Upper lobe of left lung (tissue), 4 donors: Measurements from ENCODE around the gene GALNS.

Experiments used
- EP300 ChIP-seq, 4 donors: sonication (generic); formaldehyde crosslinking; IDR thresholded peaks; one replicate each; pipeline ENCODE4 v1.5.1; 2017; ENCODE audit warnings: antibody characterized with exemption in 4 of 4, control low read depth in 2 of 4
- POLR2A ChIP-seq, 4 donors: fragments of 450-650 bp; IDR thresholded peaks; one replicate each; pipeline ENCODE4 v1.5.1; 2016 to 2017; ENCODE audit warnings: antibody characterized with exemption in 4 of 4, mild to moderate bottlenecking in 2 of 4
- POLR2AphosphoS5 ChIP-seq, 2 donors: sonication (generic); formaldehyde crosslinking; IDR thresholded peaks; one replicate each; pipeline ENCODE4 v1.5.1; 2017; ENCODE audit warnings: antibody characterized with exemption in 2 of 2
- TF ChIP-seq, protein P1 (sequence below), 6 experiments: fragments of 450-650 bp in 4 of 6; fragments of 200-600 bp in 2 of 6; sonication (generic) in 2 of 6; IDR thresholded peaks; one replicate each; pipeline ENCODE4 v1.5.1; 2016 to 2019; ENCODE audit warnings: antibody characterized with exemption in 6 of 6

DNA sequence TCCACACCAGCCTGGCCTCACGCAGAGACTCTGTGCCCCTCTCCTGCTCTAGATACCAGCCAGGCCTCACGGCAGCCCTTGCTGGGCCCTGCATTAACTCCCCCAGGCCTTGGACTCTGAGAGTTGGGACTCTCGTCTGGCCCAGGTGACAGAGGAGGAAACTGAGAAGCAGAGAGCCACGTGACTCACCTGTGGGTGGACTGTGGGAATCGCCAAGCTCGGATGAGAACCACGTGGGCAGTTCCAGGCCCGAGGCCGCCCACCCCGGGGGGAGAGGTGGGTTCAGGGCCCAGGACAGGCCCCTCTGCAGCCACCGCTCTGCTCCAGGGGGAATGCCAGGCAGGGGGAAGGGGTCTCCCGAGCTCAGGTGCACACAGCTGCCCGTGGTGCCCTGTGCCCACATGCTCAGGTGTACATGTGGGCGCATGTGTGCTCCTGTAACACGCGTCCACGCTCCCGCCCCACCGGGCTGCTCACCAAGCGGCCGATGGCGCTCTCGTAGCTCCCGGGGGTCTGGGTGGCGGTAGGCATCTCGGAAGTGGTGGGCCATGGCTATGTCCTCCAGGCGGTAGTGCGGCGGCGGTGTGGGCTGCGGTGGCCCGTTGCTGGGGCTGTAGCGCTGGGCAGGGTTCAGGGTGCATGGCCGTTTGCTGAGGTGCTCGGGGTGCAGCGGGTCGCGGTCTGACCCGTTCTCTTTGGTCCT, 28.0 kb upstream of the GALNS start:
- TF ChIP-seq, protein P1, sequence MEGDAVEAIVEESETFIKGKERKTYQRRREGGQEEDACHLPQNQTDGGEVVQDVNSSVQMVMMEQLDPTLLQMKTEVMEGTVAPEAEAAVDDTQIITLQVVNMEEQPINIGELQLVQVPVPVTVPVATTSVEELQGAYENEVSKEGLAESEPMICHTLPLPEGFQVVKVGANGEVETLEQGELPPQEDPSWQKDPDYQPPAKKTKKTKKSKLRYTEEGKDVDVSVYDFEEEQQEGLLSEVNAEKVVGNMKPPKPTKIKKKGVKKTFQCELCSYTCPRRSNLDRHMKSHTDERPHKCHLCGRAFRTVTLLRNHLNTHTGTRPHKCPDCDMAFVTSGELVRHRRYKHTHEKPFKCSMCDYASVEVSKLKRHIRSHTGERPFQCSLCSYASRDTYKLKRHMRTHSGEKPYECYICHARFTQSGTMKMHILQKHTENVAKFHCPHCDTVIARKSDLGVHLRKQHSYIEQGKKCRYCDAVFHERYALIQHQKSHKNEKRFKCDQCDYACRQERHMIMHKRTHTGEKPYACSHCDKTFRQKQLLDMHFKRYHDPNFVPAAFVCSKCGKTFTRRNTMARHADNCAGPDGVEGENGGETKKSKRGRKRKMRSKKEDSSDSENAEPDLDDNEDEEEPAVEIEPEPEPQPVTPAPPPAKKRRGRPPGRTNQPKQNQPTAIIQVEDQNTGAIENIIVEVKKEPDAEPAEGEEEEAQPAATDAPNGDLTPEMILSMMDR (IDR thresholded peaks at IDR 0.05) = no peak
- TF ChIP-seq POLR2A (IDR thresholded peaks at IDR 0.05) (no peak), POLR2AphosphoS5 (IDR thresholded peaks at IDR 0.05) (no peak), EP300 (IDR thresholded peaks at IDR 0.05) (no peak)
